Activated naive CD8-positive, alpha-beta T cell (primary cell): ENCODE measurements around the gene BRSK2.
"Not testable (repeated sequence)": the region's sequence is repeated elsewhere in the genome, so short reads cannot be mapped to it uniquely, and the experiment has no call there.

Experiments
- H3K27ac Mint-ChIP-seq: one replicate; pipeline ENCODE4 v1.8.0; 2021; ENCODE audit warnings: mixed read lengths
- H3K27me3 Mint-ChIP-seq: one replicate; pipeline ENCODE4 v1.8.0; 2021; ENCODE audit warnings: mixed read lengths
- H3K36me3 Mint-ChIP-seq: one replicate; pipeline ENCODE4 v1.8.0; 2021; ENCODE audit warnings: mixed read lengths
- H3K4me1 Mint-ChIP-seq: one replicate; pipeline ENCODE4 v1.8.0; 2021; ENCODE audit warnings: low read depth, mixed read lengths
- H3K4me3 Mint-ChIP-seq: one replicate; pipeline ENCODE4 v1.8.0; 2021; ENCODE audit warnings: mild to moderate bottlenecking, mixed read lengths
- H3K9me3 Mint-ChIP-seq: one replicate; pipeline ENCODE4 v1.8.0; 2021; ENCODE audit warnings: low read depth, mixed read lengths

Gene BRSK2

GRCh38 chr11:1404461-1405185 is 14.9 kb downstream of the BRSK2 start:
- H3K9me3 Mint-ChIP-seq = no peaks in the 10 kb centered on the region
- H3K27ac Mint-ChIP-seq = no peak overlapping the region
- no peak overlapping the region for H3K4me3 Mint-ChIP-seq
- no peaks in the 10 kb centered on the region for H3K36me3 Mint-ChIP-seq
- no peaks in the 10 kb centered on the region for H3K4me1 Mint-ChIP-seq
- H3K27me3 Mint-ChIP-seq = no peaks in the 10 kb centered on the region

DNA sequence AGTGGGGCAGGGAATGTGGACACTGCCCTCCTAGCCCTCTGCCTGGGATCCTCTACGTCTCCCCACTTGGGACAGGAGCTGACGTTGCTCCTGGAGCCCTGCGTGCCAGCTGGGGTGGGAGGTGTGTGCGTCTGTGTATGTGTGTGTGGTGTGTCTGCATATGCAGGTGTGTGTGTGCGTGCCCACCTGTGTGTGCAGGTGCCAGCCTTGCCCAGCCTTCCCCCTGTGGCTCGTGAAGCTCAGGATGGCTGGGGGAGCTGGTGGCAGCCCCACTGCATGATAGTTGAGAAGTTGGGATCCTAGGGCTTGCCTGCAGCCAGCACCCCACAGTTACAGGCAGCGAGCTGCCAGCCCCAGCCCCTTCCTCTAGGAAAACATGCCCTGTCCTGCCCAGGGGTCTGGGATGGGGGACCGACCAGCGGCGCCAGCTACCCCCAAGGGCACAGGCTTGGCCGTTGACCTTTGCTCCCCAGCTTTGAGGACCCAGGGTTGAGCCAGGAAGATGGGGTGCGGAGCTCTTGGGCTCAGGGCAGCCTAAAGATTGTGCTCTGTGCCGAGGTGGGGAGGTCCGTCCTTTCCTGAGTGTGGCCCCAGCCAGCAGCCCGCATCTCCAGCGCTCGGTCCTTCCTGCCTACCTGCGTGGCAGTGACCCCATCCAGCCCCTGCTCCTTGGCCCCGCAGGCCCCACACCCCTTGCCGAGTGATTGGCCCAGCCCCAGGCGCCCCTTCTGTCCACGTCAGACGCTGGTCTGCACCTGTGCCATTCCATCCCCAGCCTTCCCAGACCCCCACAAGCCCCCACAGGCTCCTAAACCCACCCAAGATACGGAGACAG is 15.7 kb downstream of the BRSK2 start:
- Mint-ChIP-seq H3K27ac (no peak overlapping the region), H3K27me3 (no peaks in the 10 kb centered on the region), H3K36me3 (no peaks in the 10 kb centered on the region), H3K4me1 (no peaks in the 10 kb centered on the region), H3K9me3 (no peaks in the 10 kb centered on the region), H3K4me3 (no peak overlapping the region)

- no peaks in the 10 kb centered on the region for H3K36me3 Mint-ChIP-seq
Measured at GRCh38 chr11:1406571-1407485, 17.1 kb downstream of the BRSK2 start.

GRCh38 chr11:1407668-1408067 is 17.9 kb downstream of the BRSK2 start:
- no peaks in the 10 kb centered on the region for H3K27me3 Mint-ChIP-seq
- no peak overlapping the region for H3K4me3 Mint-ChIP-seq
- no peak overlapping the region for H3K27ac Mint-ChIP-seq
- H3K4me1 Mint-ChIP-seq = no peaks in the 10 kb centered on the region
- no peaks in the 10 kb centered on the region for H3K9me3 Mint-ChIP-seq
- H3K36me3 Mint-ChIP-seq = no peaks in the 10 kb centered on the region

More at GRCh38 chr11:1406571-1407485, 17.1 kb downstream of the BRSK2 start:
- Mint-ChIP-seq H3K9me3 (no peaks in the 10 kb centered on the region), H3K27me3 (no peaks in the 10 kb centered on the region), H3K4me3 (no peak overlapping the region), H3K27ac (no peak overlapping the region), H3K4me1 (no peaks in the 10 kb centered on the region)

- no peak overlapping the region for H3K27ac Mint-ChIP-seq
- H3K4me3 Mint-ChIP-seq = no peak overlapping the region
- no peaks in the 10 kb centered on the region for H3K36me3 Mint-ChIP-seq
- no peaks in the 10 kb centered on the region for H3K27me3 Mint-ChIP-seq
- H3K4me1 Mint-ChIP-seq = no peaks in the 10 kb centered on the region
- no peaks in the 10 kb centered on the region for H3K9me3 Mint-ChIP-seq
Measured at GRCh38 chr11:1408346-1408745, 18.6 kb downstream of the BRSK2 start.

GRCh38 chr11:1409108-1409851 is 19.5 kb downstream of the BRSK2 start:
- H3K9me3 Mint-ChIP-seq = no peaks in the 10 kb centered on the region
- no peaks in the 10 kb centered on the region for H3K4me1 Mint-ChIP-seq
- H3K4me3 Mint-ChIP-seq = no peak overlapping the region
- H3K36me3 Mint-ChIP-seq = no peaks in the 10 kb centered on the region
- no peaks in the 10 kb centered on the region for H3K27me3 Mint-ChIP-seq
- no peak overlapping the region for H3K27ac Mint-ChIP-seq

- not testable (repeated sequence) for H3K27me3 Mint-ChIP-seq, H3K4me3 Mint-ChIP-seq, H3K4me1 Mint-ChIP-seq, H3K36me3 Mint-ChIP-seq, H3K9me3 Mint-ChIP-seq, H3K27ac Mint-ChIP-seq
Measured at GRCh38 chr11:1409852-1410125, 20.1 kb downstream of the BRSK2 start.

GRCh38 chr11:1410366-1411291 is 20.9 kb downstream of the BRSK2 start:
- Mint-ChIP-seq H3K4me1 (no peaks in the 10 kb centered on the region), H3K4me3 (no peak overlapping the region), H3K36me3 (no peaks in the 10 kb centered on the region), H3K27me3 (no peaks in the 10 kb centered on the region), H3K9me3 (no peaks in the 10 kb centered on the region), H3K27ac (no peak overlapping the region)

GRCh38 chr11:1411301-1411700 is 21.6 kb downstream of the BRSK2 start:
- Mint-ChIP-seq H3K4me3 (no peak overlapping the region), H3K27me3 (no peaks in the 10 kb centered on the region), H3K9me3 (no peaks in the 10 kb centered on the region), H3K4me1 (no peaks in the 10 kb centered on the region), H3K36me3 (no peaks in the 10 kb centered on the region), H3K27ac (no peak overlapping the region)

DNA sequence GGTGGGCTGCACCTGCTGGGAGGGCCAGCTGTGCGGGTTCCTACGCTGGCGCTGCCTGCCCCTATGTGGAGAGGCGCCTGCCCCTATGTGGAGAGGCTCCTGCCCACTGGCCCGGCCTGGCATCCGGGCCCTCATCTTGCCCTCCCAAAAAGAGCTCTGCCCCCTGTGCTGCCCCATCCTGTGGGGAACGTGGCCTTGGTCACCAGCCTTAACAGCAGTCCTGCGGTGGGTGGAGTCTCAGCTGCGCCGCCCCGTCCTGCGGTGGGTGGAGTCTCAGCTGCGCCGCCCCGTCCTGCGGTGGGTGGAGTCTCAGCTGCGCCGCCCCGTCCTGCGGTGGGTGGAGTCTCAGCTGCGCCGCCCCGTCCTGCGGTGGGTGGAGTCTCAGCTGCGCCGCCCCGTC is 22.0 kb downstream of the BRSK2 start:
- not testable (repeated sequence) for H3K9me3 Mint-ChIP-seq, H3K36me3 Mint-ChIP-seq, H3K4me3 Mint-ChIP-seq, H3K27ac Mint-ChIP-seq, H3K27me3 Mint-ChIP-seq, H3K4me1 Mint-ChIP-seq

DNA sequence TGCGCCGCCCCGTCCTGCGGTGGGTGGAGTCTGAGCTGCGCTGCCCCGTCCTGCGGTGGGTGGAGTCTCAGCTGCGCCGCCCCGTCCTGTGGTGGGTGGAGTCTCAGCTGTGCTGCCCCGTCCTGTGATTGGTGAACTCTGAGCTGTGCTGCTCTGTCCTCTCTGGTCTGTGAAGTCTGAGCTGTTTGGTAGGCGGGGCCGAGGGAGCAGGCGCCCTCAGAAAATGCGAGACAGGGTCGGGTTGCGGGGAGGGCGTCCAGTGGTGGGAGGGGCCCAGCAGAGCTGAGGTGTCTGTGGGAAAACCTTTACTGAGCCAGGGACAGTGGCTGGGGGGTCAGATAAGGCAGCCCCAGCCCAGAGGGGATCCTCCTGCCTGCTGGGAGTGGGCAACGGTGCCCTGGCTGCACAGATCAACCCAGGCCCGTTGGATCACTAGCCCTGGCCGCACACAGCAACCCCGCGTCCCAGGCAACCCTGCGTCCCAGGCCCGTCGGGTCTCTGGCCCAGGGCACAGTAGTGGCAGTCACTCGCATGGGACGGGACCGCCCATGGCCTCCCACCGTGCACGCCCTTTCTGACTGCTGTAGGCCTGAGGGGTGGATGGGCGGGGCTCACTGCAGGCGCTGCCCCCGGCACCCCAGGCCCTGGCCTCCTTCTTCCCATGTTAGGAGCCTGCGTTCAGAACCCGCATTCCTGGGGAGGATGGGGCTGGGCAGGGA is 22.8 kb downstream of the BRSK2 start:
- Mint-ChIP-seq H3K4me3 (no peak overlapping the region), H3K4me1 (no peaks in the 10 kb centered on the region)

GRCh38 chr11:1414650-1415049 is 24.9 kb downstream of the BRSK2 start:
- H3K9me3 Mint-ChIP-seq = no peaks in the 10 kb centered on the region
- no peaks in the 10 kb centered on the region for H3K27me3 Mint-ChIP-seq

More for the DNA sequence above, 22.8 kb downstream of the BRSK2 start:
- Mint-ChIP-seq H3K27ac (no peak overlapping the region), H3K27me3 (no peaks in the 10 kb centered on the region), H3K36me3 (peaks cover 2% of the 10 kb centered on the region), H3K9me3 (no peaks in the 10 kb centered on the region)

DNA sequence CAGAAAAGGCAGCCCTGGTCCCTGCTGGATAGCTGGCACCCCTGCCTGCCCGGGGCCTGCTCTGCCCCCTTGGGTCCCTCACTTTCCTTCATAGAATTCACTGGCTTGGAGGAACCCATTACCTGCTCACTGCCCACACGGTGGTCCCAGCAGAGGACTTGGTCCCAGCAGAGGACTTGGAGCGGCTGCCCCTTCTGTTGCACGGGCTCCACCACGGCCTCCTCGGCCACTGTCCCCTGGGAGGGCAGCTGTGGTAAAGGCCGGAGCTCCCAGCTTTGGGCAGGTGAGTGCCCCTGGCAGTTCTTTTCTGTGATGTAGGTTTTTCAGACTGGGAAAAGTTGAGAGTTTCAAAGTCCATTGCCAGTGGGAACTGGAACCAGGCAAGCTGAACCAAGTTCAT is 25.9 kb downstream of the BRSK2 start:
- Mint-ChIP-seq H3K4me1 (no peaks in the 10 kb centered on the region), H3K27me3 (no peaks in the 10 kb centered on the region), H3K36me3 (peaks cover 2% of the 10 kb centered on the region), H3K27ac (no peak overlapping the region), H3K4me3 (no peak overlapping the region), H3K9me3 (no peaks in the 10 kb centered on the region)

More at GRCh38 chr11:1414650-1415049, 24.9 kb downstream of the BRSK2 start:
- no peak overlapping the region for H3K4me3 Mint-ChIP-seq
- H3K4me1 Mint-ChIP-seq = no peaks in the 10 kb centered on the region
- peaks cover 2% of the 10 kb centered on the region for H3K36me3 Mint-ChIP-seq
- H3K27ac Mint-ChIP-seq = no peak overlapping the region
